Common myeloid progenitor, CD34-positive (primary cell): ENCODE results near the gene POM121L12. TPM values are rescaled to one million over a fixed set of nuclear protein-coding genes. Genes with fewer than 3 reads are reported as not detected.

Experiments used
- CTCF ChIA-PET: fragments of 350-600 bp; sonication (Branson Sonifier 250); formaldehyde crosslinking; loops from one replicate; lab custom pipeline; 2021; ENCODE audit warnings: antibody characterized with exemption; lab: Charles Lee
- POLR2A ChIA-PET: fragments of 350-600 bp; sonication (Branson Sonifier 250); formaldehyde crosslinking; loops from one replicate; lab custom pipeline; 2021; ENCODE audit warnings: antibody characterized with exemption; lab: Charles Lee
- DNase-seq, 3 donors: peaks; one replicate each; pipeline versions ENCODE4 v3.0.0 to v3.0.0-alpha.2; 2013
- H3K27ac ChIP-seq, 2 experiments: 1 replicate in 1 of 2; 2 replicates in 1 of 2; pipeline ENCODE4 v1.7.0; 2013; ENCODE audit warnings: inconsistent platforms in 2 of 2, low read length in 2 of 2, mild to moderate bottlenecking in 2 of 2, low read depth in 1 of 2, moderate library complexity in 1 of 2; ENCODE audit not compliant: severe bottlenecking in 2 of 2, insufficient read depth in 1 of 2, poor library complexity in 1 of 2
- H3K27me3 ChIP-seq, 5 experiments: replicated peaks in 2 of 5; 1 replicate in 3 of 5; 2 replicates in 2 of 5; pipeline versions ENCODE4 v1.6.1 to v1.7.0; 2013; ENCODE audit warnings: low read length in 4 of 5, mild to moderate bottlenecking in 2 of 5, moderate library complexity in 2 of 5, inconsistent platforms in 1 of 5; ENCODE audit not compliant: insufficient read depth in 5 of 5, control insufficient read depth in 4 of 5
- H3K36me3 ChIP-seq, 4 experiments: 1 replicate in 2 of 4; 2 replicates in 2 of 4; pipeline versions ENCODE4 v1.6.1 to v1.7.0; 2013; ENCODE audit warnings: low read length in 3 of 4, control low read depth in 1 of 4, mild to moderate bottlenecking in 1 of 4; ENCODE audit not compliant: control insufficient read depth in 4 of 4, insufficient read depth in 4 of 4
- H3K4me1 ChIP-seq, 4 experiments: 1 replicate in 3 of 4; 2 replicates in 1 of 4; pipeline versions ENCODE4 v1.6.1 to v1.7.1; 2013; ENCODE audit warnings: low read length in 3 of 4, mild to moderate bottlenecking in 3 of 4, control low read depth in 1 of 4, inconsistent platforms in 1 of 4, moderate library complexity in 1 of 4; ENCODE audit not compliant: control insufficient read depth in 4 of 4, insufficient read depth in 4 of 4; ENCODE audit errors: control extremely low read depth in 1 of 4
- H3K4me3 ChIP-seq, 7 experiments: 1 replicate in 4 of 7; 2 replicates in 3 of 7; pipeline versions ENCODE4 v1.5.1 to v1.7.0; 2013; ENCODE audit warnings: mild to moderate bottlenecking in 7 of 7, low read length in 6 of 7, moderate library complexity in 6 of 7, inconsistent platforms in 2 of 7, low read depth in 2 of 7, control low read depth in 1 of 7; ENCODE audit not compliant: insufficient read depth in 4 of 7, control insufficient read depth in 1 of 7; ENCODE audit errors: extremely low read depth in 1 of 7
- H3K9me3 ChIP-seq, 5 experiments: 1 replicate in 4 of 5; 2 replicates in 1 of 5; pipeline versions ENCODE4 v1.6.1 to v1.7.1; 2013; ENCODE audit warnings: low read length in 4 of 5, mild to moderate bottlenecking in 2 of 5, inconsistent platforms in 1 of 5, low read depth in 1 of 5, moderate library complexity in 1 of 5; ENCODE audit not compliant: control insufficient read depth in 4 of 5, insufficient read depth in 2 of 5; ENCODE audit errors: control extremely low read depth in 1 of 5
- whole genome bisulfite sequencing: methylation state at CpG from one replicate; pipeline ENCODE4 v1.1.5; 2013; ENCODE audit not compliant: insufficient coverage; 5-methylcytosine and 5-hydroxymethylcytosine counted together
- polyA plus RNA-seq: library from polyadenylated mRNA; unstranded; fragments of 120-200 nt; gene quantifications from one replicate; pipeline ENCODE4 v1.2.1, GENCODE V29; 2013

POM121L12 gene
- not detected for polyA plus RNA-seq

GRCh38 chr7:53035499-53036412 is at the start of gene POM121L12:
Gene POM121L12 (plus strand): TSS chr7:53035633. CDS start chr7:53035672, 39 bp downstream.
- H3K4me1 ChIP-seq = no peaks in the 10 kb centered on the region
- no peak within 1 kb of the TSS for H3K27ac ChIP-seq
- DNase-seq = no peak
- no peaks in the 10 kb centered on the region for H3K36me3 ChIP-seq
- 96% methylated on average over 51 of the region's 59 CpGs for WGBS
- ChIA-PET POLR2A (no interaction called here), CTCF (no interaction called here)
- H3K27me3 ChIP-seq = no peaks in the 10 kb centered on the region
- no peak within 1 kb of the TSS for H3K4me3 ChIP-seq
- H3K9me3 ChIP-seq = peaks cover 0 to 5% (median 0%) of the 10 kb centered on the region in 5 experiments

GRCh38 chr7:52992001-52992400 is 43.4 kb upstream of the POM121L12 start:
- DNase-seq = no peak
- Histone ChIP-seq H3K4me1 (no peaks in the 10 kb centered on the region), H3K27ac (no peak overlapping the region), H3K9me3 (no peaks in the 10 kb centered on the region), H3K36me3 (no peaks in the 10 kb centered on the region), H3K4me3 (no peak overlapping the region), H3K27me3 (no peaks in the 10 kb centered on the region)
- ChIA-PET POLR2A (no interaction called here), CTCF (no interaction called here)

GRCh38 chr7:52992479-52993162 is 42.8 kb upstream of the POM121L12 start:
- no peaks in the 10 kb centered on the region for H3K36me3 ChIP-seq
- DNase-seq = no peak
- no peaks in the 10 kb centered on the region for H3K9me3 ChIP-seq
- H3K4me3 ChIP-seq = no peak overlapping the region
- no peaks in the 10 kb centered on the region for H3K27me3 ChIP-seq
- H3K4me1 ChIP-seq = no peaks in the 10 kb centered on the region
- ChIA-PET POLR2A (no interaction called here), CTCF (interaction anchor here (1.2 kb wide), 1 partner anchor 10 kb away, joined by 3 read pairs; no protein-coding TSS in a partner anchor)
- WGBS = 80% methylated on average over 2 of the region's 4 CpGs
- no peak overlapping the region for H3K27ac ChIP-seq

- H3K27me3 ChIP-seq = no peaks in the 10 kb centered on the region
- H3K27ac ChIP-seq = no peak overlapping the region
- H3K36me3 ChIP-seq = no peaks in the 10 kb centered on the region
- POLR2A ChIA-PET = interaction anchor here (0.6 kb wide), 1 partner anchor 258 kb away, joined by 3 read pairs; no protein-coding TSS in a partner anchor
- H3K4me1 ChIP-seq = no peaks in the 10 kb centered on the region
- CTCF ChIA-PET = no interaction called here
- no peaks in the 10 kb centered on the region for H3K9me3 ChIP-seq
- WGBS = 57% methylated on average over 1 of the region's 1 CpG
- H3K4me3 ChIP-seq = no peak overlapping the region
- DNase-seq = no peak
Observed at GRCh38 chr7:52995676-52996075, 39.8 kb upstream of the POM121L12 start.

- ChIA-PET CTCF (no interaction called here), POLR2A (no interaction called here)
- no peaks in the 10 kb centered on the region for H3K27me3 ChIP-seq
- no peaks in the 10 kb centered on the region for H3K36me3 ChIP-seq
- no peak for DNase-seq
- no peak overlapping the region for H3K4me3 ChIP-seq
- WGBS = 100% methylated on average over 2 of the region's 3 CpGs
- no peaks in the 10 kb centered on the region for H3K4me1 ChIP-seq
- peaks cover 0 to 3% (median 0%) of the 10 kb centered on the region in 5 experiments for H3K9me3 ChIP-seq
- H3K27ac ChIP-seq = no peak overlapping the region
Observed at GRCh38 chr7:53001221-53001620, 34.2 kb upstream of the POM121L12 start.

GRCh38 chr7:53002389-53002788 is 33.0 kb upstream of the POM121L12 start:
- ChIA-PET POLR2A (no interaction called here), CTCF (no interaction called here)
- Histone ChIP-seq H3K27me3 (no peaks in the 10 kb centered on the region), H3K4me1 (no peaks in the 10 kb centered on the region), H3K9me3 (peaks cover 0 to 3% (median 0%) of the 10 kb centered on the region in 5 experiments), H3K27ac (no peak overlapping the region), H3K4me3 (no peak overlapping the region), H3K36me3 (no peaks in the 10 kb centered on the region)
- WGBS = 96% methylated on average over 7 of the region's 7 CpGs
- DNase-seq = no peak
